Keratinocyte (primary cell): ENCODE measurements around the gene BHLHA9.

Experiments
- EZH2 ChIP-seq: IDR thresholded peaks from one replicate; pipeline ENCODE4 v1.6.1; 2012; ENCODE audit warnings: inconsistent platforms, mild to moderate bottlenecking, low read length, moderate library complexity
- TF ChIP-seq, protein P1 (sequence below), 3 experiments: IDR thresholded peaks in 1 of 3; conservative IDR thresholded peaks in 1 of 3; optimal IDR thresholded peaks in 1 of 3; 2 replicates in 2 of 3; 3 replicates in 1 of 3; pipeline versions ENCODE3 to v1.5.1; 2011; ENCODE audit warnings: low read length in 3 of 3, mild to moderate bottlenecking in 3 of 3, moderate library complexity in 2 of 3, control low read depth in 1 of 3, inconsistent platforms in 1 of 3; ENCODE audit not compliant: insufficient read depth in 2 of 3; ENCODE audit errors: extremely low read depth in 1 of 3

DNA sequence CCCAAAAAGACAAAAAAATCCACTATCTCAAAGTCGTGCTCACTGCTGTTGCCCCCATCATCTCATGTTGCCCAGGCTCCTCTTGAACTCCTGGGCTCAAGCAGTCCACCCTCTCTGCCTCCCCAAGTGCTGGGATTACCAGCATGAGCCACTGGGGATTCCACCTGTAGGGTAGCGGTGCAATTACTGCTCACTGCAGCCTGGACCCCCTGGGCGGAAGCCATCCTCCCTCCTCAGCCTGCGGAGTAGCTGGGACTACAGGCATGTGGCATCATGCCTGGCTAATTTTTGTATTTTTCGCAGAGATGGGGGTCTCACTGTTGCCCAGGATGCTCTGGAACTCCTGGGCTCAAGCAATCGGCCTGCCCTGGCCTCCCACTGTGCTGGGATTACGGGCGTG is 37.9 kb upstream of the BHLHA9 start:
- TF ChIP-seq, protein P1, sequence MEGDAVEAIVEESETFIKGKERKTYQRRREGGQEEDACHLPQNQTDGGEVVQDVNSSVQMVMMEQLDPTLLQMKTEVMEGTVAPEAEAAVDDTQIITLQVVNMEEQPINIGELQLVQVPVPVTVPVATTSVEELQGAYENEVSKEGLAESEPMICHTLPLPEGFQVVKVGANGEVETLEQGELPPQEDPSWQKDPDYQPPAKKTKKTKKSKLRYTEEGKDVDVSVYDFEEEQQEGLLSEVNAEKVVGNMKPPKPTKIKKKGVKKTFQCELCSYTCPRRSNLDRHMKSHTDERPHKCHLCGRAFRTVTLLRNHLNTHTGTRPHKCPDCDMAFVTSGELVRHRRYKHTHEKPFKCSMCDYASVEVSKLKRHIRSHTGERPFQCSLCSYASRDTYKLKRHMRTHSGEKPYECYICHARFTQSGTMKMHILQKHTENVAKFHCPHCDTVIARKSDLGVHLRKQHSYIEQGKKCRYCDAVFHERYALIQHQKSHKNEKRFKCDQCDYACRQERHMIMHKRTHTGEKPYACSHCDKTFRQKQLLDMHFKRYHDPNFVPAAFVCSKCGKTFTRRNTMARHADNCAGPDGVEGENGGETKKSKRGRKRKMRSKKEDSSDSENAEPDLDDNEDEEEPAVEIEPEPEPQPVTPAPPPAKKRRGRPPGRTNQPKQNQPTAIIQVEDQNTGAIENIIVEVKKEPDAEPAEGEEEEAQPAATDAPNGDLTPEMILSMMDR (optimal IDR thresholded peaks at IDR 0.05 in 1 of 3, IDR thresholded peaks at IDR 0.05 in 1 of 3, conservative IDR thresholded peaks at IDR 0.05 in 1 of 3; ENCODE audit: extremely low read depth in 1 of 3, insufficient read depth in 2 of 3, low read length in 3 of 3), result no peak
- no peak for TF ChIP-seq EZH2
